ENCODE measurements around the gene LOXL4.
A peak's percentile ranks its signal among the peaks of the same experiment; 100 is the strongest.

LOXL4 gene

GRCh38 chr10:98267894-98268693, at the start of gene LOXL4:
TSS of gene LOXL4 (minus strand) at chr10:98268194. CDS start at chr10:98263019, 5,175 bp downstream.
- peak; percentile 3 for DNase-seq

GRCh38 chr10:98316661-98317060, 48.7 kb upstream of the LOXL4 start:
- no peak for DNase-seq

- no peak for DNase-seq
Measured at GRCh38 chr10:98316170-98316569, 48.2 kb upstream of the LOXL4 start.

GRCh38 chr10:98314532-98315284, 46.7 kb upstream of the LOXL4 start:
- no peak for DNase-seq

GRCh38 chr10:98313598-98313997, 45.6 kb upstream of the LOXL4 start:
- no peak for DNase-seq

GRCh38 chr10:98312822-98313221, 44.8 kb upstream of the LOXL4 start:
- DNase-seq = no peak

GRCh38 chr10:98312349-98312748, 44.4 kb upstream of the LOXL4 start:
- no peak for DNase-seq

GRCh38 chr10:98310701-98311100, 42.7 kb upstream of the LOXL4 start:
- DNase-seq = no peak

GRCh38 chr10:98309366-98310355, 41.7 kb upstream of the LOXL4 start:
- DNase-seq = peak; percentile 81

GRCh38 chr10:98308669-98309365, 40.8 kb upstream of the LOXL4 start:
- DNase-seq = peak; percentile 30

- no peak for DNase-seq
Measured at GRCh38 chr10:98307916-98308541, 40.0 kb upstream of the LOXL4 start.

- DNase-seq = no peak
Measured at GRCh38 chr10:98306501-98306900, 38.5 kb upstream of the LOXL4 start.

GRCh38 chr10:98303569-98303968, 35.6 kb upstream of the LOXL4 start:
- DNase-seq = no peak

- no peak for DNase-seq
Measured at GRCh38 chr10:98302741-98303365, 34.9 kb upstream of the LOXL4 start.

GRCh38 chr10:98301664-98302319, 33.8 kb upstream of the LOXL4 start:
- DNase-seq = no peak

- DNase-seq = no peak
Measured at GRCh38 chr10:98300526-98301229, 32.7 kb upstream of the LOXL4 start.

GRCh38 chr10:98299341-98299740, 31.3 kb upstream of the LOXL4 start:
- no peak for DNase-seq

- no peak for DNase-seq
Measured at GRCh38 chr10:98296524-98296923, 28.5 kb upstream of the LOXL4 start.

GRCh38 chr10:98295907-98296306, 27.9 kb upstream of the LOXL4 start:
- no peak for DNase-seq

GRCh38 chr10:98295401-98295811, 27.4 kb upstream of the LOXL4 start:
- no peak for DNase-seq
